HG02852 (cell line): Measurements from ENCODE around the gene NGFR.

Source experiments
- ATAC-seq: cut with Tn5 transposase; IDR thresholded peaks from one replicate; pipeline ENCODE4 v1.9.1; 2021; ENCODE audit warnings: mild to moderate bottlenecking, moderate library complexity; ENCODE audit not compliant: unreplicated experiment

NGFR gene, protein sequence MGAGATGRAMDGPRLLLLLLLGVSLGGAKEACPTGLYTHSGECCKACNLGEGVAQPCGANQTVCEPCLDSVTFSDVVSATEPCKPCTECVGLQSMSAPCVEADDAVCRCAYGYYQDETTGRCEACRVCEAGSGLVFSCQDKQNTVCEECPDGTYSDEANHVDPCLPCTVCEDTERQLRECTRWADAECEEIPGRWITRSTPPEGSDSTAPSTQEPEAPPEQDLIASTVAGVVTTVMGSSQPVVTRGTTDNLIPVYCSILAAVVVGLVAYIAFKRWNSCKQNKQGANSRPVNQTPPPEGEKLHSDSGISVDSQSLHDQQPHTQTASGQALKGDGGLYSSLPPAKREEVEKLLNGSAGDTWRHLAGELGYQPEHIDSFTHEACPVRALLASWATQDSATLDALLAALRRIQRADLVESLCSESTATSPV

DNA sequence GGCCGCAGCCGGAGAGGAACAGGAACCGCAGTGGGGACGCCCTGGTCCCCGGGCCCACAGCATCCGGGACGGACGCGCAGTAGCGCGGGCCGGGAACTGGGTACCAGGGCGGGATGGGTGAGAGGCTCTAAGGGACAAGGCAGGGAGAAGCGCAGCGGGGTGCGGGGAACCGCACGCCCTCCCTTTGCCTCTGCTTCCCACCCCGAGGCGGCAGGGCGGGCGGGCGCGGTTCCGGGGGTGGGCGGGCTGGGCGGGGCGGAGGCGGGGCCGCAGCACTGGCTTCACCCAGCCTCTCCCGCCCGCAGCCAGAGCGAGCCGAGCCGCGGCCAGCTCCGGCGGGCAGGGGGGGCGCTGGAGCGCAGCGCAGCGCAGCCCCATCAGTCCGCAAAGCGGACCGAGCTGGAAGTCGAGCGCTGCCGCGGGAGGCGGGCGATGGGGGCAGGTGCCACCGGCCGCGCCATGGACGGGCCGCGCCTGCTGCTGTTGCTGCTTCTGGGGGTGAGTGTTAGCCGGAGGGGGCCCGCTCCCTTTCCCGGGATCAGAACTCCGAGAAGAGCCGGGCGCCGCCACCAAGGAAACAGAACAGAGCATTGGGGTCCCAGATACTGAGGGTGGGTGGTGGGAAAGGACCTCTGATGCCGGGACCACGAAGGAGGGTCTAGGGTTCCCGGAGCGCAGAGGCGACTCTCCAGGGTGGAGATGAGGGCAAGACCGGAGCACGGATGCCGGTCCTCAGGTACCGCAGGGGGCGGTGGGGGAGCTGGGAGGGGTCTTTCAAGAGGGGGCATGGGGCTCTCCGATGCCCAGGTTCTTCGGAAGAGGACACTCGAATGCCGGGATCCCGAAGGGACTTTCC, at the start of gene NGFR:
TSS of gene NGFR (plus strand) at position 308 of the 856 bp plus-strand sequence. CDS start at position 433, 125 bp downstream.
- ATAC-seq = no peak

DNA sequence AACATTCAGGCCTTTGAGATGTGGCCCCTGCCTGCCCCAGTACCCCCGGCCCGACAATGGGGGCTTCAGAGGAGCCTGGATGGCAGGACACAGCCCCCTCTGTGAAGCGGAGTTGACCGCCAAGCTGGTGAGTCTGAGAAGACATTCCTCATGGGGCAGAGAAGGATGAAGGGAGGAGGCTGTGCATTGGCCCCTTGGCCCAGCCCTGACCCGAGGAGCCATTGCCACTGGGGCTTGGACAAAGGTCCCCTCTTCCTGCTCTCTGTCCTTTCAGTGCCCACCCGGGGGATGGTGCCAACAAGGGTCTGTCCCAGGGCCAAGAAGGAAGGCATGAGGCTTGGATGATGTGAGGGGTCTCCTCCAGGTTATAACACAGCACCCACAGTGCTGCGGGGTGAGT, 49.5 kb upstream of the NGFR start:
- no peak for ATAC-seq

DNA sequence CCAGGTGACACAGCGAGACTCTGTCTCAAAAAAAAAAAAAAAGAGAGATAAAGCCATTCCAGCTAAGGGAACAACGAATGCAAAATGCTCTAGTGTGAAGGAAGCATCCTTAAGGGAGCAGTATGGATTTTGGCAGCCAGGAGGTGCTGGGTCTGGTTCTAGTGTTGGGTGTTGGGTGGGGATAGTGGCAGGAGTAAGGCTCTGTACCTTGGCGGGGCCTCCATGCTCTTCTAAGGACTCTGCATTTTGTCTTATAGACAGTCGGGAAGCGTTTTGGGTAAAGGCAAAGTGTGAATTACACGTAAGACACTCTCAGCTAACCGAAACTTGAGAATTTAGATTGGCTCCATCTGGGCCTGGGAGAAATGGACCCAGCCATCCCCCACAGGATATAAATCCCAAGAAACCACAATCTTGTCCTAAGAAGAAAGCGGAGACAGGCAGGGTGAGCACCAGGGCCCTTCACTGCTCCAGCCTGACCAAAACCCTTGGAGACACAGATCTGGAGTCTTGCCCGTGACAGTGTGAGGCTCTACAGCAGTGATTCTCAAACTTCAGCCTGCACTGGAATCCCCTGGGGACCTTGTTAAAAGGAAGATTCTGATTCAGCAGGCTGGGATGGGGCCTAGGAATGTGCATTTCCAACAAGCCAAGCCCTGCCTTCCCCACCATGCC, 47.3 kb upstream of the NGFR start:
- ATAC-seq = no peak

DNA sequence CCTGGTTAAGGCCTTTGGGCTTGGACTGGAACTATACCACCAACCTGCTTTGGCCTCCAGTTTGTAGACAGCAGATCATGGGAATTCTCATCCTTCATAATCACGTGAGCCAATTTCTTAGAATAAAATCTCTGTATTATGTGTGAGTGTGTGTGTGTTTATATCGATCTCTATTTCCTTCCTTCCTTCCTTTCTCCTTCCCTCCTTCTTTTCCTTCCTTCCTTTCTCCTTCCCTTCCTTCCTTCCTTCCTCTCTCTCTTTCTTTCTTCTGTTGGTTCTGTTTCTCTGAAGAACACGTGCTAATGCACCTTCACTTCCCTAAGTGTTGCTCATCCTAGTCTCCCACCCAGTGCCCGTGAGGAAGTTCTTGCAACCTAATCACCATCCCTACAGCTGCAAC, 44.9 kb upstream of the NGFR start:
- no peak for ATAC-seq

DNA sequence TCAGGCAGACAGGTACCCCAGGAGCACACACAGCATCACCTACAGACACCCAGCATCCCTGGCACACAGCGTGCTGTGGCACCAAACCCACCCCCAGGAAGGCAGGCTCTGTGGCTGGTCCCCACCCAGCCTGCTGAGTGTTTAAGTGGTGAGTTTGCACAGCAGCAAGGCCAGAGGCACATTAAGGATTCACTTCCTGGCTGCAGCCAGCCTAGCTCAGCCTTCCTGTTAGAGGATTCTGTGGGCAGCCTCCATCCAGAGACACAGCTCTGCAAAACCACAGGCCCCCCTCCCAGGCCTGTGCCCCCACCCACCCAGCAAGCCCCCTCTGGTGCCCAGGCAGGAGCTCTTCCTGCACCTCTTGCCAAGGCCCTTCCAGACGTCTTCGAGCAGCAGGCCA, 44.4 kb upstream of the NGFR start:
- ATAC-seq = no peak

DNA sequence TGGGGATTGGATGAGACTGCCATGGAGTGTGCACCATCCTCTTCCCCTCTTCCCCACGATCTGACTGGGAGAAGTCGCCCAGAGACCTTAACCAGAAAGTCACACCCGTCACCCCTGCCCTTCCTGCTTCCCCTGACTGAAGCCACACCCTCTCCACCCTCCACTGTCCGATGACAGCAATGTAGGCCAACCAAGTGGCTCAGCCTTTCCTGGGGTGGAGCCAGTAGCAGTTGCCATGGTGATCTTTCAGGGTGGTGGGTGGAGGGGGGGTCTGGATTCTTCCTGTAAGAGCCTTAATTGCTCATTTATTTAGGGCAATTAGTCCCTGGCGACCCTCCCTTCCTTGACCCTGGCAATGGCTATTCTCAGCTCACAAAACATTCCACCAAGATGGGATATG, 42.9 kb upstream of the NGFR start:
- no peak for ATAC-seq

DNA sequence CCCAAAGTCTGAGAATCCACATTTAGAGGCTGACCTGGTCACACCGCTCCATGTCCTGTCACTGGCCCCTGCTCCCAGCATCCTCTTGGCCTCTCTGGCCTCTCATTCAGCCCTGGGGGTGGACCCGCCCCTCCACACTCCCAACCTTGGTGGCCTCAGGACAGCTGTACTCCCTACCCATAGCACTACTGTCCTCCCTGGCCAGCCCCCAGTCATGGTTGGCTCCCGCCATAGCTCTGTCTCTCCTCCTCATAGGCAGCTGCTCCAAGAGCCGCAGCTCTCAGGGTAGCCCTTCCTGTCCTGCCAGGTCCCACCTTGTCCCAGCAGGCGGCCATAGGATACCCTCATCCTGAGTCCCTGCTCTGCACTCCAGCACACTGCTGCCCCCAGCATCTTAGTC, 42.4 kb upstream of the NGFR start:
- no peak for ATAC-seq

DNA sequence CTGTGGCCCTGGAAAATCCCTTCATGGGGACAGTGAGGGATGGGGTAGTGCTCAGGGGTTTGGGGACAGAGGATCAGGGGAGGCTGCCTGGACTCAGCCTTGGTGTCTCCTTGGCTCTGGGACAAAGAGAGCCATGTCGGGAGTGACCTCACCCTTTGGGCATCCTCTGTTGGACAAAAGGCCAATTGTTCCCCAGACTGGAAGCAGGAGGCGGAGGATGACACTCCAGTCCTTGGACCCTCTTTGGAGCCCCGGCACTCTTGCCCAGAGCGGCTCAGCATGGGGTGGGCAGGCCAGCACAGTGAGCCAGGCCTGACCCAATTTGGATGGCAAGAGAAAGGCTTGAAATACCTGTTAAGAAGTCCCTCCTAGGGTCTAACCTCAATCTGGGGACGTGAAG, 41.0 kb upstream of the NGFR start:
- ATAC-seq = no peak

DNA sequence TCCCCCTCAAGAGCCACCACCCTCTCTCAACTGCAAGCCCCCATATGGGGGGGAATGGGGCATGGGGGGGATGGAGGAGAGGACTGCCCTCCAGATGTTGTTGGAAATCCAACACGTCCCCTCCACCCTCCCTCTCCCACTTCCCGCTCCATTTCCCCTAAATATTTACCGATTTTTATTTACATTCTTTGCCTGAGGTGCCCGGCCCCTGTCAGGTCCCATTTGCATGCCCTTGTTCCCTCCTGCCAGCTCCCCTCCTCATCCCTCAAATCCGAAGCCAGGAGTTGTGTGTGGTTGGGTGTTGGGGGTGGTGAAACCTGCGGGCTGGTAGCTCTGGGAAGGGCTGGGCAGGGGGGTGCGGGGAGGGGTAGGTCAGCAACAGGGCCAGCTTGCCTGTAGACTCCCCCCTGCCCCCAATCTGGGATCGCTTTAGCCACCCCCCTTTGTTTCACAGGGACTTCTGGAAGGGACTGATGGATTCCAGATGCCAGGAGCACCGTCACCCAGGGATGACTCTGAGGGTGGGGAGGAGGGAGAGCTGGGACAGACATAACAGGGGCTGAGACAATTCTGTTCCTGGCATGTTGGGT, 39.7 kb upstream of the NGFR start:
- no peak for ATAC-seq

DNA sequence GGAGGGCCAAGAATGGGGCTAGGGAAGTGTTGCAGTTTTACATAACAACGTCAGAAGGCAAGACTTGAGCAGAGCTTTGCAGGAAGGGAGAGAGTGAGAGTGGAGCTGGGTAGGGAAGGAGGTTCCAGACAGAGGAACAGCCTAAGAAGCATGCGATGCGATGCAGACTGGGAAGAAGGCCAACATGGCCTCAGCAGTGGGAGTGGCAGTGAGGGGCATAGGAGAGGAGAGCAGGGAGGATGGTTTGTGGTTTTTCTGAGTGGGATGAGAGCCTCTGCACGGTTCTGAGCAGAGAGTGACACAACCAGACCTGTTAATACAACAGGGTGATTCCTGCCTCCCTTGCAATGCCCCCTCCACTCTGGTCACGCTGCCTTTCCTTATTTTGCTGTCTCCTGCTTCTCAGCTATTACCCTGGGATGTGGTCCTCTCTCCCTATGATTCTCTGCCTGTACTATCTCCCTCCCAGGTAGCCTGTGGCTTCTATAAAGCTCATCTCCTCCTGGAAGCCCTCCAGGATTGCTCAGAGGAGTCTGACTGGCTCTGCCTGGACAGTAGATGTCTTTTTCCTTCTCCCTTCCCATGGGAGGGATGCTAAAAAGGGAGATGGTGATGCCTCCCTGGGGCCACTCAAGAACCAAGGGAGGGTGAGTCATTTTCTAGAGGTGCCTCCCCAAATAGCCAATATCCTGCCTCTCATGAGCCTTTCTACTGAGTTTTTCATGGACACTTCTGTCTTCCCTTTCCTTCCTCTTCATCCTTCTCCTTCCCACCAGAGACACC, 38.7 kb upstream of the NGFR start:
- no peak for ATAC-seq

DNA sequence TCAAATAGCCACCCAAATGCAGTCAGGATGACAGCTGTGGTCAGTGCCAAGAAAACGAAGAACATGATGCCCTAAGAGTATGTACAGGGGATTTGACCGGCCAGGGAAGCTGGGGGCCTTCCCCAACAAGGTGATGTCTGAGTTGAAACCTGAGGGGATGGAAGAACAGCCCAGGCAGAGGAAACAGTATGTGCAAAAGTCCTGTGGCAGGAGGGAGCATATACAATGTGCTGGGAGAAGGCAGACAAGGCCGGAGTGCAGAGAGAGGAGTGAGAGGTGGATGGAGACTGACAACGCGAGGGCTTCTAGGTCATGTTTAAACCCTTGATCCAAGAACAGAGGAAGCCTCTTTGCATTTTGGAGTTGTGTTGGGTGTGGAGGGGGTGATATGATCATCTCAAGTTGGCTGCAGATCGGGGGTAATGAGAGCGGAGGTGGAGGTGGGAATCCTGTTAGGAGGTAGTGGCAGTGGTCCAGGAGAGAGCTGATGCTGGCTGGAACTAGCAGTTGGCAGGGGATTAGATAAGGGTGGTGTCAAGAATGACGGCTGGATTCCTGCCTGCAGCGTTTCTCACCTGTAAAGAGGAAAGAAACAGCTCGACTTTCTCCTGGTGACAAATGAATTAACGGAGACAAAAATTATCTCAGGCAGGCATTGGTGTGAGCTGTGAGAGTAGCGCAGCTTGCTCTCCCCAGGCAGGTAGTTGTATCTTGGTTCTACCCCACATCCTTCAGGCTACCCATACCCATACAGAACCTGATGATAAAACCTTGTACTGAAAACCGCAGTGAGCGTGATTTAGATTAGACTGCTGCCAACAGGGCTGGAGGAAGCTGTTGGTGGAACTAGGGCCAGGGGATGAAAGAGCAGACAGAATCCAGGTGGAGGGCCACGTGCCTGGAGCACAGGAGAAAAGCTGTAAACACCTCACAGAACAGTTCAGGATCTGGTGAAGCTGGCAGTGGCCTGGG, 37.2 kb upstream of the NGFR start:
- ATAC-seq = no peak

DNA sequence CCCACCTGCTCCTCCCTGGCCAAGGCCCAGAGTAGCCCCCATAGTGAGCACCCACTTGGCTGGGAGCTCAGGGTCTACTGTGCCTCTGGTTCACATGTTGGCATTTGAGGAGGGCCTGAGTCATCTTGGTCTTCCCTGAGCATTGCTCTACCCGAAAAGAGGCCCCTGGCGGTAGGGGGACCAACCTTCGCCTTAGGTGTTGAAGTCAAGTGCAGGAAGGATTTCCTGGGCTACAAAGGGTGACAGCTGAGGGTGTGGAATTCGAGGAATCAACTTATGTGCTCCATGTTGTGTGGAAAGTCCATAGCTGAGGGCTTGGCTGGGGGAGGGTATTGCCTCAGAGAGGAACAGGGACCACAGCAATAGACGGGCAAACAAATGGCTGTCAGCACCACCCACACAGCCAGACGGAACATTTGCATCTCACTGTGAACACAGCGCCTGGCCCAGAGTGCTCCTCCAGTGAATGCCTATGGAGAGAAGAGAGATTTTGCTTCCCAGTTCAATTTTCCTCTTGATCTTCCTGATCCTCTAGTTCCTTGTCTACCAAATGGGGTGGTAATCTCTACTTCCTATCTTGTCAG, 35.6 kb upstream of the NGFR start:
- ATAC-seq = no peak

DNA sequence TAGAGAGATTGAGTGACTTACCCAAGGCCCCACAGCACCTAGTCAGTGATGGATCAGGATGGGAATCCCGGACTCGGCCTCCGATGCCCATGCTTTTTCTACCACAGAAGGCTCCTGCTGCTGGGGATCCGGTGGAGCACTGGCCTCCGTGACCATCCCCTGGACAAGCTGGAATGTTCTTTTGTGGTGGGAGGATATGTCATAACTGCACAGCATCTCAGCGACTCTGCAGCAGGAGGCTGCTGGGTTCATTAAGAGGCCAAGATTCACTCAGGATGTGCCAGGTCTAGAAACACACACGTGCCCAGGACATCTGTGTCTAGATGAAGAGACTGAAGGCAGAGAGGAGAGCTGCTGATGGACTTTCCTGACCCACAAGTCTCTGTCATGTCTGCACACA, 34.7 kb upstream of the NGFR start:
- no peak for ATAC-seq

DNA sequence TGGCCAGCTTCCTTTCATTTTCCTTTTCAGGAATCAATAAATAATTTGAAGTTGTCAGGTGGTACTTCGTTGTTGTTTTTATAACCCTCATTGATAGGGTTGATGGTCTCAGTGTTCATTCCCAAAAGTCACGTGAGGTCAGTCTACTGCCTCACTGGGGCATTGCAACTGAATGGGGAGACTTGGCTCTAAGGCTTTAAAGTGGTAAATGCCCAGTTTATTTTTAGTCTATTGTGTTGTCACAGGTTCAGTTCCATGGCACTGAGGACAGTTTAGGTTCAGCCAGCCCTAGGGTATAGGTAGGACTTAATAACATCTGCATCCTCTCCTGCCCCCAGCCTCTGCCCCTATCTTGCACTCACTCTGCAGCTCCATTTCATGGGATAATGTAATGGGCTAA, 33.5 kb upstream of the NGFR start:
- no peak for ATAC-seq

DNA sequence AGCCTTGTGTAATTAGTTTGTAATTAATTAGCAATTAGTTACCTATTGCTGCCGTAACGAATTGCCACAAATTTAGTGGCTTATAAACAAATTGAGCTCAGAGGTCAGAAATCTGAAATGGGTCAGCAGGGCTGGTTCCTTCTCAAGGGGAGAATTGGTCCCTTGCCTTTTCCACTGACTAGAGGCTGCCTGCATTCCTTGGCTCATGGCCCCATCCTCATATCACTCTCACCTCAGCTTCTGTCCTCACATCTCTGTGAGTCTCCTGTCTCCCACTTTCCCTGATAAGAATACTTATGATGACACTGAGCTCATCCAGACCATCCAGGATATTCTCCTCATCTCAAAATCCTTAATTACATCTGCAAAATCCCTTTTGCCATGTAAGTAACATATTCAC, 31.0 kb upstream of the NGFR start:
- ATAC-seq = no peak

DNA sequence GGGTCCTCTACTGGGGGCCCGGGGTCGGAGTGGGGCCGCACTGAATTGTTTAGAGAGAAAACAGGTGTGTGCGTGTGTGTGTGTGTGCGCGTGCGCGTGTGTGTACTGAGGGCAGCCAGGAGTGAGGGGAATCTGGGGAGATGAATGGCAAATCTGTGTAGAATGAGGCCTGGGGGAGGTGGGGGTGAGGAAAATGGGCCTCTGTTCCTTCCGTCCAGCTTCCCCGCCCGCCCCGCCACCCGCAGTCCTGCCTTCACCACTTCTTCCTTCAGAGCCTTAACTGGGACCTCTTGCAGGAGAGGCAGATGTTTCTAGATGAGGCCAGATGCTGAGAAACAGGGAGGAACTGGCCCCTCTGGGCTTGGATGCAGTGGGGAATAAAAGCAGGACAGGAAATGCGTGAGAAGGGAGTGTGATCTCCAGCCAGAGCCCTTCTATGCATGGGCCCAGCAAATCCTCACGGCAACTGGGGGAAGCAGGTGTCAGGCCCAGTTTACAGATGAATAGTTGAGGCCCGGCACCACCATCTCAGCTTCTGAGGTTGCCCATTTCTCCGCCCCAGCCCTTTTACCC, 29.7 kb upstream of the NGFR start:
- ATAC-seq = no peak

DNA sequence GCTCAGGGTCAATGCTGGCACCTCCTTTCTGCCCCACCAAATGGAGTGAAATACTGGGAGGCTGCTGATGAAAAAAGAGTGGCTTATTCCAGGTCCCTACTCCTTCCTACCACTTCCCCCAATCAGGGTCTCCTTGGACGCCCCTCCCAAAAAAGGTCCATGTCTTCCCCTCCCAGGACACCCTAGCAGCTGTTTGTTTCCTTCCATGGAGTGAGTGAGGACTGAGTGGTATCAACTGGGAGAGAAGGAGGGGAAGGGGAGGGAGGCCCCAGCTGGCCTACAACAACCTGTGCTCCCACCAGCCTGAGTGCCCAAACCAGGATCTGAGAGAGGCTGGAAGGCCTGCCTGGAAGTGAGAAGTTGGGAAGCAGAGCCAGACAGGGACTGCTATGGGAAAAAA, 28.7 kb upstream of the NGFR start:
- no peak for ATAC-seq

DNA sequence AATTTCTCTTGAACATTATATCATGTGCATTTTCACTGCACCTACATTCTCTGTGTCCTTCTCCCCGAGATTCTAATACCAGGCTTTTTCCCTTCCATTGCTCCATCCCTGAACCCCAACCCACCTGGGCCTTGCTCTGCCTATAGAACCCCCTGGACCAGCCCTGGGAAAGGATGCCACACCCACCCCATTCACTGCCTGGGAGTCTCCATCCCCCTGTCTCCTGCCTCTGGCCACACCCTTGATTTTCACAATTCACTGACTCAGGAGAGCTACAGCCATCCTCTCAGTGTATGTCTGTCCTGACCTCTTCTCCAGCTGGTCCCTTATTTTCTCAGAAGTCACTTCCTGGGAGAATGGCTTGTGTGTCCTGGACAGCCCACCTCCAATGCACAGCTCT, 27.9 kb upstream of the NGFR start:
- ATAC-seq = no peak
